HepG2 (cell line): ENCODE results near the gene CLEC3A. TPM values are rescaled to one million over a fixed set of nuclear protein-coding genes. Genes with fewer than 3 reads are reported as not detected.

ENCODE experiments used
- ATAC-seq: fragments of 200-7000 bp; cut with Tn5 transposase; 3 replicates; pipeline ENCODE4 v1.9.1; 2020; ENCODE audit warnings: mild to moderate bottlenecking, moderate library complexity
- BruUV-seq: library from RNA; stranded (reverse); fragments of 400-500 nt; replicated peaks from 2 replicates; lab custom pipeline; 2021; lab: Mats Ljungman, UMichigan
- CTCF ChIA-PET: fragments of 300-600 bp; formaldehyde crosslinking; extraction: SDS; loops from one replicate; lab custom pipeline; 2021; ENCODE audit warnings: low total read pairs, inconsistent platforms, low intra/inter-chr PET ratio; lab: Yijun Ruan, JAX
- POLR2A ChIA-PET: fragments of 350-600 bp; sonication (Branson Sonifier 250); formaldehyde crosslinking; loops from one replicate; lab custom pipeline; 2020; ENCODE audit warnings: antibody characterized with exemption, inconsistent platforms; lab: Yijun Ruan, JAX
- DNase-seq: peaks from one replicate; pipeline ENCODE4 v3.0.0-alpha.2; 2015; ENCODE audit warnings: low spot score
- FAIRE-seq: peaks from 3 replicates; lab custom pipeline; 2011; peaks lifted over from hg19 to GRCh38; lab: Jason Lieb, UNC
- H2AFZ ChIP-seq: one replicate; pipeline ENCODE4 v1.6.1; 2011; ENCODE audit warnings: low read length, inconsistent platforms
- H3K27ac ChIP-seq: fragments of 300-600 bp; 3 replicates; pipeline ENCODE4 v1.8.0; 2011; ENCODE audit warnings: mixed run types, mild to moderate bottlenecking, mixed read lengths, low read length, inconsistent platforms; ENCODE audit not compliant: insufficient read depth; ENCODE audit errors: extremely low read length
- H3K27me3 ChIP-seq, 2 experiments: fragments of 200-600 bp in 1 of 2; 2 replicates in 1 of 2; 3 replicates in 1 of 2; pipeline versions ENCODE4 v1.6.0 to v1.8.0; 2011; ENCODE audit warnings: low read length in 2 of 2, mild to moderate bottlenecking in 2 of 2, moderate library complexity in 2 of 2, inconsistent platforms in 1 of 2; ENCODE audit not compliant: insufficient read depth in 2 of 2, control insufficient read depth in 1 of 2
- H3K36me3 ChIP-seq, 2 experiments: fragments of 200-600 bp in 1 of 2; replicated peaks in 1 of 2; 2 replicates in 1 of 2; 3 replicates in 1 of 2; pipeline versions ENCODE4 v1.5.1 to v1.8.0; 2011; ENCODE audit warnings: low read length in 2 of 2, inconsistent platforms in 1 of 2; ENCODE audit not compliant: insufficient read depth in 2 of 2, control insufficient read depth in 1 of 2
- H3K4me1 ChIP-seq: 2 replicates; pipeline ENCODE4 v1.5.1; 2012; ENCODE audit warnings: low read length, inconsistent platforms; ENCODE audit not compliant: insufficient read depth
- H3K4me2 ChIP-seq: 2 replicates; pipeline ENCODE4 v1.6.0; 2011; ENCODE audit warnings: low read depth, low read length, inconsistent platforms
- H3K4me3 ChIP-seq, 3 experiments: fragments of 200-600 bp in 1 of 3; sonication (generic), shearing (Covaris generic) in 1 of 3; replicated peaks in 1 of 3; 2 replicates each; pipeline ENCODE4 v1.5.1; 2011 to 2016; ENCODE audit warnings: low read length in 3 of 3, inconsistent platforms in 2 of 3, low read depth in 2 of 3, mild to moderate bottlenecking in 2 of 3, control low read depth in 1 of 3, mixed read lengths in 1 of 3; ENCODE audit not compliant: insufficient read depth in 1 of 3
- H3K79me2 ChIP-seq: one replicate; pipeline ENCODE4 v1.6.1; 2011; ENCODE audit warnings: low read length, inconsistent platforms; ENCODE audit not compliant: insufficient read depth
- H3K9ac ChIP-seq: 2 replicates; pipeline ENCODE4 v1.6.0; 2011; ENCODE audit warnings: mild to moderate bottlenecking, low read depth, low read length, inconsistent platforms; ENCODE audit not compliant: insufficient read depth
- H3K9me3 ChIP-seq: 2 replicates; pipeline ENCODE4 v1.5.1; 2012; ENCODE audit warnings: mild to moderate bottlenecking, low read length
- H4K20me1 ChIP-seq: 2 replicates; pipeline ENCODE4 v1.6.0; 2011; ENCODE audit warnings: inconsistent platforms, mild to moderate bottlenecking, low read length, moderate library complexity; ENCODE audit not compliant: insufficient read depth
- KDM2A ChIP-seq: sonication (generic); formaldehyde crosslinking; IDR thresholded peaks from 2 replicates; pipeline ENCODE4 v1.4.0; 2020; ENCODE audit warnings: low read depth, missing genetic modification reagents, borderline replicate concordance
- MIER2 ChIP-seq: IDR thresholded peaks from 2 replicates; pipeline ENCODE4 v1.6.1; 2016; ENCODE audit warnings: missing biosample characterization, missing genetic modification reagents
- NCOR1 ChIP-seq: fragments of 200-600 bp; sonication (generic); IDR thresholded peaks from 2 replicates; pipeline ENCODE4 v1.7.0; 2017; ENCODE audit warnings: antibody characterized with exemption, low read length, borderline replicate concordance
- RBAK ChIP-seq: sonication (generic); formaldehyde crosslinking; IDR thresholded peaks from 2 replicates; pipeline ENCODE4 v1.5.1; 2020; ENCODE audit warnings: mild to moderate bottlenecking, missing genetic modification reagents
- RCOR2 ChIP-seq: IDR thresholded peaks from 2 replicates; pipeline ENCODE4 v1.6.1; 2016; ENCODE audit warnings: missing biosample characterization, missing genetic modification reagents
- REPIN1 ChIP-seq: sonication (generic); formaldehyde crosslinking; IDR thresholded peaks from 2 replicates; pipeline ENCODE4 v1.8.0; 2022; ENCODE audit warnings: missing genetic modification reagents, low read depth, mild to moderate bottlenecking, borderline replicate concordance
- SNAI1 ChIP-seq: sonication (generic); formaldehyde crosslinking; IDR thresholded peaks from 2 replicates; pipeline ENCODE4 v1.5.0; 2020; ENCODE audit warnings: mild to moderate bottlenecking, missing genetic modification reagents, borderline replicate concordance
- ZC3H13 ChIP-seq: sonication (generic); formaldehyde crosslinking; IDR thresholded peaks from 2 replicates; pipeline ENCODE4 v1.8.1; 2023; ENCODE audit warnings: mild to moderate bottlenecking, missing genetic modification reagents, moderate library complexity
- ZNF513 ChIP-seq: sonication (generic); formaldehyde crosslinking; conservative IDR thresholded peaks from 2 replicates; pipeline ENCODE4 v1.5.0; 2020; ENCODE audit warnings: missing genetic modification reagents
- ZNF562 ChIP-seq: sonication (generic); formaldehyde crosslinking; IDR thresholded peaks from 2 replicates; pipeline ENCODE4 v1.8.0; 2022; ENCODE audit warnings: missing genetic modification reagents, borderline replicate concordance
- ZNF564 ChIP-seq: sonication (generic); formaldehyde crosslinking; IDR thresholded peaks from 2 replicates; pipeline ENCODE4 v1.8.1; 2023; ENCODE audit warnings: mild to moderate bottlenecking, missing genetic modification reagents
- ZNF580 ChIP-seq: IDR thresholded peaks from 2 replicates; pipeline ENCODE4 v1.6.1; 2016; ENCODE audit warnings: low read depth, borderline replicate concordance
- ZNF776 ChIP-seq: sonication (generic); formaldehyde crosslinking; IDR thresholded peaks from 2 replicates; pipeline ENCODE4 v1.4.0; 2020; ENCODE audit warnings: mild to moderate bottlenecking, missing genetic modification reagents
- WGBS: methylation state at CpG from one replicate; pipeline ENCODE4 v1.1.6; 2017; ENCODE audit warnings: low lambda C conversion rate; 5-methylcytosine and 5-hydroxymethylcytosine counted together
- in situ Hi-C: cut with HindIII; loops from 2 replicates; pipeline ENCODE4 v1.10.0; 2017; ENCODE audit warnings: low pct_unique_long_range_greater_than_20kb; ENCODE audit not compliant: extremely low pct_ligation_motif_present
- intact Hi-C: fragments of 100-400 bp; cut with micrococcal nuclease; formaldehyde crosslinking; loops from one replicate; pipeline ENCODE4 v1.10.0; 2022; ENCODE audit not compliant: unreplicated experiment
- polyA plus RNA-seq, 8 experiments: library from polyadenylated mRNA; depleted of rRNA in 3 of 8; stranded (reverse) in 7 of 8; unstranded in 1 of 8; fragments of >200 nt; fragmentation: Illumina TruSeq in 4 of 8; extraction: Trizol in 4 of 8; gene quantifications; 2 replicates each; pipeline versions ENCODE4 v1.2.1 to v1.2.3, GENCODE V29; 2011 to 2016; ENCODE audit warnings: low read depth in 4 of 8, missing spikeins in 1 of 8, mixed read lengths in 1 of 8; ENCODE audit not compliant: insufficient read depth in 1 of 8
- total RNA-seq, 5 experiments: library from RNA; depleted of rRNA; stranded (reverse); fragments of >200 nt; fragmentation: Illumina TruSeq; extraction: Trizol; gene quantifications; 2 replicates each; pipeline ENCODE4 v1.2.3, GENCODE V29; 2016; ENCODE audit warnings: low read depth in 1 of 5
- TF ChIP-seq, protein P1 (sequence below): conservative IDR thresholded peaks from 2 replicates; pipeline ENCODE4 v1.6.1; 2018; ENCODE audit warnings: missing genetic modification reagents

The CLEC3A gene
- total and polyA plus RNA-seq, 2 of the 13 experiments (the other 11 are each of a cell fraction or from before 2014, with no cell fraction given) = not detected

GRCh38 chr16:77995843-77996455 is 26.4 kb upstream of the CLEC3A start:
- Histone ChIP-seq H3K79me2 (no peaks in the 10 kb centered on the region), H3K36me3 (no peaks in the 10 kb centered on the region), H3K4me3 (no peak overlapping the region), H3K4me1 (peaks cover 11% of the 10 kb centered on the region), H4K20me1 (no peaks in the 10 kb centered on the region), H3K27me3 (no peaks in the 10 kb centered on the region; a peak in 1 of 5 replicates), H3K4me2 (no peak overlapping the region), H3K9ac (no peak overlapping the region), H2AFZ (no peak overlapping the region), H3K9me3 (peaks cover 27% of the 10 kb centered on the region), H3K27ac (no peak overlapping the region)
- FAIRE-seq (no peak), DNase-seq (no peak), ATAC-seq (no peak)
- intact Hi-C loops = no loop called here
- ChIA-PET POLR2A (no interaction called here), CTCF (no interaction called here)
- TF ChIP-seq SNAI1 (no peak), ZNF562 (CRISPR knock-in tag) (peak; percentile 80; the same call in 1 of the 2 replicates), ZC3H13 (no peak), ZNF513 (CRISPR knock-in tag) (no peak)
- 17% methylated on average over 7 of the region's 7 CpGs for WGBS
- no TSS peak for BruUV-seq
- in situ Hi-C loops = no loop called here

- POLR2A ChIA-PET = no interaction called here
- WGBS = 9% methylated on average over 10 of the region's 10 CpGs
- H3K79me2 ChIP-seq = no peaks in the 10 kb centered on the region
- 0 out of 2 replicates have a peak, but pooled peaks have one; percentile 43 for TF ChIP-seq REPIN1
- TF ChIP-seq MIER2 (CRISPR knock-in tag) = 0 out of 2 replicates have a peak, but pooled peaks have one; percentile 41
- no peak for TF ChIP-seq ZNF580 (CRISPR knock-in tag)
- no peak for TF ChIP-seq ZNF562 (CRISPR knock-in tag)
- TF ChIP-seq, protein P1, sequence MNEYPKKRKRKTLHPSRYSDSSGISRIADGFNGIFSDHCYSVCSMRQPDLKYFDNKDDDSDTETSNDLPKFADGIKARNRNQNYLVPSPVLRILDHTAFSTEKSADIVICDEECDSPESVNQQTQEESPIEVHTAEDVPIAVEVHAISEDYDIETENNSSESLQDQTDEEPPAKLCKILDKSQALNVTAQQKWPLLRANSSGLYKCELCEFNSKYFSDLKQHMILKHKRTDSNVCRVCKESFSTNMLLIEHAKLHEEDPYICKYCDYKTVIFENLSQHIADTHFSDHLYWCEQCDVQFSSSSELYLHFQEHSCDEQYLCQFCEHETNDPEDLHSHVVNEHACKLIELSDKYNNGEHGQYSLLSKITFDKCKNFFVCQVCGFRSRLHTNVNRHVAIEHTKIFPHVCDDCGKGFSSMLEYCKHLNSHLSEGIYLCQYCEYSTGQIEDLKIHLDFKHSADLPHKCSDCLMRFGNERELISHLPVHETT (CRISPR knock-in tag) = no peak
- TF ChIP-seq RCOR2 = no peak
- no peak for TF ChIP-seq ZNF776
- no peak; the same call in 1 of the 2 replicates for TF ChIP-seq NCOR1
- TF ChIP-seq RBAK (CRISPR knock-in tag) = no peak
- no peak for TF ChIP-seq ZNF564
- no peak for TF ChIP-seq KDM2A (CRISPR knock-in tag)
Measured at GRCh38 chr16:77998350-77999023, 23.9 kb upstream of the CLEC3A start.

More at GRCh38 chr16:77998350-77999023, 23.9 kb upstream of the CLEC3A start:
- Histone ChIP-seq H4K20me1 (no peaks in the 10 kb centered on the region), H3K4me2 (no peak overlapping the region), H3K27ac (no peak overlapping the region), H3K36me3 (no peaks in the 10 kb centered on the region), H3K9me3 (peaks cover 22% of the 10 kb centered on the region), H3K27me3 (no peaks in the 10 kb centered on the region), H3K4me3 (no peak overlapping the region), H3K9ac (no peak overlapping the region), H2AFZ (no peak overlapping the region), H3K4me1 (peaks cover 11% of the 10 kb centered on the region)
- in situ Hi-C loops = no loop called here
- no TSS peak for BruUV-seq
- FAIRE-seq (peak; percentile 58), DNase-seq (peak; percentile 63), ATAC-seq (peak; percentile 84)
- intact Hi-C loops = loop anchor here (1.0 kb wide), 1 partner anchor 47 kb away; no protein-coding TSS in a partner anchor
- CTCF ChIA-PET = no interaction called here
